SH-SY5Y (cell line): Measurements from ENCODE around the gene DOK4.

ENCODE experiments used
- GATA2 ChIP-seq: IDR thresholded peaks from 2 replicates; pipeline ENCODE4 v1.6.1; 2011; ENCODE audit warnings: mild to moderate bottlenecking, low read depth, low read length
- GATA3 ChIP-seq: IDR thresholded peaks from 2 replicates; pipeline ENCODE4 v1.6.1; 2011; ENCODE audit warnings: low read depth, mild to moderate bottlenecking, low read length, moderate library complexity

- TF ChIP-seq GATA2 (no peak), GATA3 (no peak)
Measured at GRCh38 chr16:57482845-57483545, 3.3 kb downstream of the DOK4 start.
